RPMI8226 (cell line): ENCODE results near the gene MIB2.
"Not testable (repeated sequence)": the region's sequence is repeated elsewhere in the genome, so short reads cannot be mapped to it uniquely, and the experiment has no call there.

Experiments used
- DNase-seq: peaks from one replicate; pipeline ENCODE4 v3.0.0-alpha.2; 2015

Gene MIB2

GRCh38 chr1:1627829-1628753 is 12.8 kb downstream of the MIB2 start:
- DNase-seq: no peak

DNA sequence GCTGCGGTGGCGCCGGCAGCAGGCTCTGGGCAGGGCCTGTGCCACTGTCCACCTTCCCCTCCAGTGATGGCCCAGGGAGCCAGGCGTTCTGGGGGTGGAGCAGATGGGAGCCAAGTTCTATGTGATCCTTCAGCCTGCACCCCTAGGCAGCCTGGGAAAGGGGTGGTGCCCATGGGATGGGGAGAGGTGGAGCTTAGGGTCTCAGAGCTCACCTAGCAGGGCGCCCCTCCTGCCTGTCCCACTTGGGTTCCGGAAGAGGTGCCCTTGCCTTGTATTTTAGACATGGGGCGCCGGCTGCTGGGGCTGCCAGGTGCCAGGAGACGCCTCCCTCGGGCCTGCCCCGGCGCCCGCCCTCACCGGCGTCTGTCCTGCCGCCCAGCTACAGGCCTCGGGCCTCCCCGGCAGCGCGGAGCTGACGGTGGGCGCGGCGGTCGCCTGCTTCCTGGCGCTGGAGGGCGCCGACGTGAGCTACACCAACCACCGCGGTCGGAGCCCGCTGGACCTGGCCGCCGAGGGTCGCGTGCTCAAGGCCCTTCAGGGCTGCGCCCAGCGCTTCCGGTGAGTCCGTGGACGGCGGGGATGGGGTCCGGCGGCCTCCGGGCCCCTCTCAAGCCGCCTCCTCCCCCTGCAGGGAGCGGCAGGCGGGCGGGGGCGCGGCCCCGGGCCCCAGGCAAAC is 13.6 kb downstream of the MIB2 start:
- peak; percentile 85 for DNase-seq

DNA sequence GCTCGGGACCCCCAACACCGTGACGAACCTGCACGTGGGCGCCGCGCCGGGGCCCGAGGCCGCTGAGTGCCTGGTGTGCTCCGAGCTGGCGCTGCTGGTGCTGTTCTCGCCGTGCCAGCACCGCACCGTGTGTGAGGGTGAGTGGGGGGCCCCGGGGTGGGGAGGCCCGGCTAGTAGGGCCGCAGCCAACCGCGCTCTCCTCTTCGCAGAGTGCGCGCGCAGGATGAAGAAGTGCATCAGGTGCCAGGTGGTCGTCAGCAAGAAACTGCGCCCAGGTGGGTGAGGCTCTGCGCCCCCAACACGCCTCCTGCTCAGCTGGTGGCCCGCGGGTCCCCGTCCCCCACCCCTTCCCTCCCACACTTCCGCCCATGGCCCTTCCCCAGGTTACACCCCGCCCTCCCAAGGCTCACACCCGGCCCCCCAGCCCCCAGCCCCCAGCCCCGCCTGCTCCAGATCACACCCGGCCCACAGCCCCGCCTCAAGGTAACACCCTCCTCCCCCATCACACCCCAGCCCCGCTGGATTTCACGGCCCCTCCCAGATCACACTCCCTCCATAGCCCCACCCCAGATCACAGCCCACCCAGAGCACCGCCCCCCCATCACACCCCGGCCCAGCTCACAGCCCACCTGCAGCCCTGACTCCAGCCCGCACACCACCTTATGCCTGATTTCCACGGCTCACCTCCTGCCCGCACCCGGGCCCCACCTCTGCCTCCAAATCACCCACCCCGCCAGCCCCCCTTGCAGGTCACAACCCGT is 14.3 kb downstream of the MIB2 start:
- peak; percentile 85 for DNase-seq

DNA sequence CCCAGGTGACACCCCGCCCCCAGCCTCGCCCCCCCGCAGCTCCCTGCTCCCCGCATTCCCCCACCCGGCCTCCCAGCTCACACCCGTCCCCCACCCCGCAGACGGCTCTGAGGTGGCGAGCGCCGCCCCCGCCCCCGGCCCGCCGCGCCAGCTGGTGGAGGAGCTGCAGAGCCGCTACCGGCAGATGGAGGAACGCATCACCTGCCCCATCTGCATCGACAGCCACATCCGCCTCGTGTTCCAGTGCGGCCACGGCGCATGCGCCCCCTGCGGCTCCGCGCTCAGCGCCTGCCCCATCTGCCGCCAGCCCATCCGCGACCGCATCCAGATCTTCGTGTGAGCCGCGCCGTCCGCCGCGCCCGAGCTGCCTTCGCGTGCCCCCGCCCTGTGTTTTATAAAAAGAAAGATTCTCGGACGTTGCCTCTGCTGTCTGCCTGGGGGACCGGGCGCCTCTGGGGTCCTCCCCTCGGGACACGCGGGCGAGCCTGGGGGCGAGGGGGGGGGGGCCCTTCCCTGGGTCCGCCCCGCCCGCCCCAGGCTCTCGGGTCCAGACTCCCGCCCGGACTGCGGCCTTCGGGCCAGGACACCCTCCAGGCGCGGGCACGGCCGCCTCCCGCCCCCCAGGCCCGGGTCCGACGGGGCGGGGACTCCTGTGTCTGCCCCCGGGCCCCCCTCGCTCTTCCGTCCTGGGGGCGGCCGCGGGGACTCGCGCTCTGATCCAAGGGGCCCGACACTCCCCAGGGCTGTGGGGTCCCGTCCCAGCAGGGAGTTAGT is 15.1 kb downstream of the MIB2 start:
- DNase-seq: peak; percentile 98

DNA sequence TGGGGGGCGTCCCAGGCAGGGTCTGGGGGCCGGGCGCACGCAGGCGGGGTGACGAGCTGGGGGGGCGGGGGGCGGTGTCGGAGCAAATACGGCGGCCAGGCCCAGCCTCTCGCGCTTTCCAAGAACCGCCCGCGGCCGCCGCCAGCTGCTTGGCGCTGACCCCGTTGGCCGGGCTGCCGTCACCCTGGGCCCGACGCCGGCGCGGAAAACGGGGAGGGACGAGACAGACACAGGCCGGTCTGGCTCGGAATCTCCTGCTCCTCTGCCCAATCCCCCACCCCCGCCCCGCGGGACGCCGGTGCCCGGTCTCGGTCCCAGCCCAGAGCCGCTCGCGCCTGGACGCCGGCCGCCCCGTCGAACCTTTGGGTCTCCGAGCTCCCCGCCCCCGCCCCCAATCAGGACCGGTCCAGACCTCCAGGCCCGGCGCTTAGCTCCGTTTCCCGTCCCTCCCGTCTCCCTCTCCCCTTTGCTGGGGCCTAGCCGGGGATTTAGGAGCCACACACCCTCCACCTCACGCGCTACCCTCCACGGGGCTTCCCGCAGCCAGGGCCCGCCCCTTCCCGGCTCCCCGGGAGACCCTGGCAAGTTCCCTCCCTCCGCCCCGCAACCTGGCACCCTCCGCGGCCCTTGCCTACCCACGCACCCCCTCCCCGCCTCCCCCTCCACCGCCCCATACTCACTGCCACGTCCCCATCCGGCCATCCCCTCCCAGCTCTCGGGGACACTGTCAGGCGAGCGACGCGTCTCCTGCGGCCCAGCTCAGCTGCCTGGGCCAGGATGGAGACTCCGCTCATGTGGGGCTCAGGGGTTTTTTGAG is 15.9 kb downstream of the MIB2 start:
- peak; percentile 52 for DNase-seq

DNA sequence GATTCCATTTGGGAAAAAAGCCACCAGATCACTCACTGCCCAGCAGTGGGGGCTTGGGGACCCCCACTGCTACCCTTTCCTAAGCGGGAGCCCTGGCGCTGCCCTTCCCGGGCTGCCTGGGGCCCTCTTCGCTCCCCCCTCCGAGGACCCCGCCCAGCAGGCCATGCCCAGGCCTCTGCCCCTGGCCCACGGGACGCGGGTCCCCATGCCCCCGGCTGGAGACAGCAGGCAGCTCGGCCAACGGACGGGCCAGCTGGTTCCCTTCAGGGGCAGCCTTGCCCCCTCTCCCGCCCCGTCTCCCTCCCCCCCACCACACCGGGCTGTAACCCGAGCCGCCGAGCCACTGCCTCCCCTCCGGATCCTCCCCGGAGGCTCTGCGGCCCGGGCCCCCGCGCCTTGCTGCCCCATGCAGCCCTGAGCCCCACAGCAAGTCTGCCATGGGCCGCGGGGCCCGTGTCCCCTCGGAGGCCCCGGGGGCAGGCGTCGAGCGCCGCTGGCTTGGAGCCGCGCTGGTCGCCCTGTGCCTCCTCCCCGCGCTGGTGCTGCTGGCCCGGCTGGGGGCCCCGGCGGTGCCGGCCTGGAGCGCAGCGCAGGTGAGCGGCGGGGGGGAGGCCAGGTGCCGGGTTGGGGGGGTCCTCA is 16.6 kb downstream of the MIB2 start, which contains the start of gene MMP23B:
MMP23B (plus strand) TSS at position 392 of the 639 bp plus-strand sequence; CDS start at position 438, 46 bp downstream.
- no peak for DNase-seq

GRCh38 chr1:1633409-1633808 is 18.1 kb downstream of the MIB2 start:
- DNase-seq: not testable (repeated sequence)

DNA sequence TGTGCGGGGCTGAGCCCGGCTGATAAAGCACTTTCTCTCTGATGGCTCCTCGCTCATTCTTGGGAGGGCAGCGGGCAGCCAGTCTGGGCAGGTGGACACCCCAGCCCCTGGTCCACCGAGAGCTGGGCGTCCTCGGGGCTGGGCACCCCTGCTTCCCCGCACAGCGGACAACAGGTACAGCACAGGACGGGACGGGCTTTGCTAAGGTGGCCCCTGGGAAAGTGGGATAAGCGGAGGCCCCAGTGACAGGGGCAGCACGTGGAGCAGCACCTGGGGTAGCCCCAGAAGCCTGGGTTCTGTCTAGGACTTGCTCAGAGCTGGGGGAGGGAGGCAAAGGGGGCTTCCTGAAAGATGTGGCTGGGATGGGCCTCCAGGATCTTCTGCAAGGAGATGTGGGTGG is 19.3 kb downstream of the MIB2 start:
- DNase-seq: not testable (repeated sequence)

GRCh38 chr1:1636621-1637478 is 21.6 kb downstream of the MIB2 start:
- DNase-seq: not testable (repeated sequence)

GRCh38 chr1:1637479-1637875 is 22.2 kb downstream of the MIB2 start:
- DNase-seq: not testable (repeated sequence)

DNA sequence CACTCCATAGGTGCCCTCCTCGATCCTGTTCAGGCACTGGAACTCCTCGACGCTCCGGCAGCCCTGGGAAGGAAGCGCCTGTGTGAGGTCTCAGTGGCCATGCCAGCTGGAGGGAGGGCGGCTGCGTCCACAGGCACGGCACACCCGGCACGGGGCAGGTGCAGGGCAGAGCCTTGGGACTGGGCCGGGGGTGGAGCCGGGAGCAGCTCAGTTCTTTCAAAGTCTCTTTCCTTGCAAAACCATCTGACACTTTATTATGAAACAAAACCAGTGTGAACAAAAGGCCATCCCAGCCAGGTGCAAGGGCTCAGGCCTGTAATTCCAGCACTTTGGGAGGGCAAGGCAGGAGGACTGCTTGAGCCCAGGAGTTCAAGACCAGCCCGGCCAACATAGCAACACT is 23.2 kb downstream of the MIB2 start:
- DNase-seq: not testable (repeated sequence)

- not testable (repeated sequence) for DNase-seq
Measured at GRCh38 chr1:1639368-1639767, 24.1 kb downstream of the MIB2 start.

GRCh38 chr1:1640081-1640480 is 24.8 kb downstream of the MIB2 start:
- DNase-seq: not testable (repeated sequence)

- DNase-seq: not testable (repeated sequence)
Measured at GRCh38 chr1:1640711-1641461, 25.6 kb downstream of the MIB2 start.

DNA sequence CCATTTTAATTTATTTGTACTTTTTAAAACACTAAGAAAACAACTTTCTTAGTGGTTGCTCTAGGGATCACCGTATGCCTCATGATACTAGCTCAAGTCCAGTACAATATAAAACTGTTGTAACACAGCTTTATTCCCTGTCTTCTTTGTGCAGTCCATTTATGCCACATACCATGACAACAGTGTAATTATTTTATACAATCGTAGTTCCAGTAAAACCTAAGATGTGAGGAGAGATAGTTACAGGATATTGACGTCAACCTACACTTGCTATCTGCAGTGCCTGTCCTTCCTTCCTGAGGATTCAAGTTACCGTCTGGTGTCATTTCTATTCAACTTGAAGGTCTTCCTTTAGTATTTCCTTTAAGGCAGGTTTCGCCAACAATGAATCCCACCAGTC is 31.0 kb downstream of the MIB2 start:
- not testable (repeated sequence) for DNase-seq

- DNase-seq: not testable (repeated sequence)
Measured at GRCh38 chr1:1647567-1648241, 32.4 kb downstream of the MIB2 start.

GRCh38 chr1:1648265-1648664 is 33.0 kb downstream of the MIB2 start:
- not testable (repeated sequence) for DNase-seq
